HG03520 (cell line): ENCODE measurements around the gene ACTMAP.
"Not testable (repeated sequence)": the region's sequence is repeated elsewhere in the genome, so short reads cannot be mapped to it uniquely, and the experiment has no call there.

Experiments
- ATAC-seq: cut with Tn5 transposase; IDR thresholded peaks from one replicate; pipeline ENCODE4 v1.9.1; 2021; ENCODE audit warnings: mild to moderate bottlenecking, moderate library complexity; ENCODE audit not compliant: unreplicated experiment

Gene ACTMAP

GRCh38 chr19:40744554-40745401, 5.5 kb downstream of the ACTMAP start:
- ATAC-seq: no peak

- no peak for ATAC-seq
Measured at GRCh38 chr19:40743926-40744325, 6.4 kb downstream of the ACTMAP start.

GRCh38 chr19:40742886-40743285, 7.4 kb downstream of the ACTMAP start:
- no peak for ATAC-seq

GRCh38 chr19:40742477-40742876, 7.8 kb downstream of the ACTMAP start:
- ATAC-seq: no peak

- no peak for ATAC-seq
Measured at GRCh38 chr19:40741527-40742390, 8.5 kb downstream of the ACTMAP start.

GRCh38 chr19:40740747-40741146, 9.5 kb downstream of the ACTMAP start:
- ATAC-seq: no peak

- ATAC-seq: no peak
Measured at GRCh38 chr19:40739871-40740703, 10.2 kb downstream of the ACTMAP start.

GRCh38 chr19:40739030-40739839, 11.0 kb downstream of the ACTMAP start:
- ATAC-seq: no peak

- ATAC-seq: no peak
Measured at GRCh38 chr19:40737102-40737644, 13.1 kb downstream of the ACTMAP start.

GRCh38 chr19:40736661-40737060, 13.6 kb downstream of the ACTMAP start:
- no peak for ATAC-seq

GRCh38 chr19:40735013-40735771, 15.1 kb downstream of the ACTMAP start:
- no peak for ATAC-seq

GRCh38 chr19:40733149-40733548, 17.1 kb downstream of the ACTMAP start:
- no peak for ATAC-seq

- not testable (repeated sequence) for ATAC-seq
Measured at GRCh38 chr19:40732304-40732703, 18.0 kb downstream of the ACTMAP start.

GRCh38 chr19:40730065-40730464, 20.2 kb downstream of the ACTMAP start:
- not testable (repeated sequence) for ATAC-seq

GRCh38 chr19:40726279-40726678, 24.0 kb downstream of the ACTMAP start:
- ATAC-seq: no peak

GRCh38 chr19:40724855-40725254, 25.4 kb downstream of the ACTMAP start:
- no peak for ATAC-seq

GRCh38 chr19:40724315-40724714, 26.0 kb downstream of the ACTMAP start:
- no peak for ATAC-seq

GRCh38 chr19:40723661-40724254, 26.5 kb downstream of the ACTMAP start:
- no peak for ATAC-seq
